Body of pancreas (tissue), 4 donors: ENCODE measurements around the gene LIN7B. TPM values are rescaled to one million over a fixed set of nuclear protein-coding genes. Genes with fewer than 3 reads are reported as not detected.
"Not testable (repeated sequence)": the region's sequence is repeated elsewhere in the genome, so short reads cannot be mapped to it uniquely, and the experiment has no call there.

Source experiments
- ATAC-seq: fragments of 150-250 bp; one replicate; pipeline ENCODE4 v1.9.1; 2016
- DNase-seq, 4 donors: peaks; one replicate each; pipeline ENCODE4 v3.0.0-alpha.2; 2019
- H3K27ac ChIP-seq, 4 donors: fragments of 200-600 bp; sonication (generic); 1 replicate in 3 of 4; 2 replicates in 1 of 4; pipeline versions ENCODE4 v1.5.1 to v1.6.1; 2016 to 2019; ENCODE audit warnings: mild to moderate bottlenecking in 1 of 4, mixed read lengths in 1 of 4, moderate library complexity in 1 of 4
- H3K27me3 ChIP-seq, 2 donors: fragments of 200-600 bp; sonication (generic); one replicate each; pipeline ENCODE4 v1.6.0; 2016; ENCODE audit warnings: mild to moderate bottlenecking in 1 of 2
- H3K36me3 ChIP-seq, 2 donors: fragments of 200-600 bp; sonication (generic); replicated peaks in 1 of 2; 2 replicates each; pipeline ENCODE4 v1.5.1; 2016; ENCODE audit warnings: low read depth in 2 of 2; ENCODE audit not compliant: insufficient read depth in 1 of 2
- H3K4me1 ChIP-seq: fragments of 200-600 bp; sonication (generic); one replicate; pipeline ENCODE4 v1.6.0; 2016
- H3K4me3 ChIP-seq, 2 donors: fragments of 200-600 bp; sonication (generic); 1 replicate in 1 of 2; 2 replicates in 1 of 2; pipeline ENCODE4 v1.5.1; 2016 to 2019
- H3K9me3 ChIP-seq, 3 donors: fragments of 200-600 bp; sonication (generic); 1 replicate in 2 of 3; 2 replicates in 1 of 3; pipeline ENCODE4 v1.5.1; 2016
- POLR2A ChIP-seq, 3 donors: fragments of 450-650 bp; IDR thresholded peaks; one replicate each; pipeline ENCODE4 v1.6.1; 2016; ENCODE audit warnings: antibody characterized with exemption in 3 of 3, mild to moderate bottlenecking in 2 of 3
- WGBS, 2 donors: methylation state at CpG; one replicate each; pipeline ENCODE4 v1.1.5; 2017; 5-methylcytosine and 5-hydroxymethylcytosine counted together
- intact Hi-C: fragments of 100-400 bp; cut with DNase I; formaldehyde crosslinking; loops from one replicate; pipeline ENCODE4 v1.15.1; 2023
- total RNA-seq, 2 donors: library from RNA; depleted of rRNA; stranded (reverse); fragments of >200 nt; gene quantifications; one replicate each; pipeline ENCODE4 v1.1.0, GENCODE V29; 2016
- TF ChIP-seq, protein P1 (sequence below), 7 experiments: fragments of 450-650 bp in 4 of 7; fragments of 200-600 bp in 3 of 7; sonication (generic) in 3 of 7; IDR thresholded peaks; one replicate each; pipeline ENCODE4 v1.5.1; 2016 to 2019; ENCODE audit warnings: antibody characterized with exemption in 7 of 7

LIN7B gene
- total RNA-seq, 2 donors from 2014 or later: 8.3 to 24.1 TPM

GRCh38 chr19:49125025-49125731 is 11.0 kb downstream of the LIN7B start:
- no peak overlapping the region for H3K4me3 ChIP-seq
- no peak for TF ChIP-seq POLR2A (IDR thresholded peaks at IDR 0.05)
- intact Hi-C loops: no loop called here
- peaks cover 19% of the 10 kb centered on the region for H3K4me1 ChIP-seq
- DNase-seq (no peak), ATAC-seq (no peak)
- no peaks in the 10 kb centered on the region for H3K9me3 ChIP-seq
- no peaks in the 10 kb centered on the region for H3K27me3 ChIP-seq
- H3K27ac ChIP-seq: no peak overlapping the region
- 60 to 75% methylated on average over 13 to 23 of the region's 23 CpGs for WGBS, 2 donors
- no peaks in the 10 kb centered on the region for H3K36me3 ChIP-seq

DNA sequence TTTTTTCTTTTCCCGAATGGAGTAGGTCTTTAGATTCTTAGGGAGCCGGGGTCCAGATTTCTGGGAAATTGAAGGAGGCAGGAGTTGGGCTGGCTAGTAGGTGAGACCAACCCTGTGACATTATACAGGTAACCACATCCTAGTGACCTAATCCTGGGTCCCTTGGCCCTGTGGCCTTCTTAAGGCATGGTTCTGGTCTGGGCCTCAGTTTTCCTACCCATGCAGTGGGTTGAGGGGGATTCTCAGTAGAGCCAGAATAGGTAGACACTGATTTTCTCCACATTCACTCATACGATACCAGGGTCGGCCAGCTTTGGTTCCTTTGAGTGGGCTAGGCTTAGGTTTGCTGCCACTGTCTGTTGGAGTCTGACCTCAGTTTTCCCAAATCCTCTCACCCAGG is 12.4 kb downstream of the LIN7B start:
- H3K4me1 ChIP-seq: peaks cover 13% of the 10 kb centered on the region
- TF ChIP-seq, protein P1, sequence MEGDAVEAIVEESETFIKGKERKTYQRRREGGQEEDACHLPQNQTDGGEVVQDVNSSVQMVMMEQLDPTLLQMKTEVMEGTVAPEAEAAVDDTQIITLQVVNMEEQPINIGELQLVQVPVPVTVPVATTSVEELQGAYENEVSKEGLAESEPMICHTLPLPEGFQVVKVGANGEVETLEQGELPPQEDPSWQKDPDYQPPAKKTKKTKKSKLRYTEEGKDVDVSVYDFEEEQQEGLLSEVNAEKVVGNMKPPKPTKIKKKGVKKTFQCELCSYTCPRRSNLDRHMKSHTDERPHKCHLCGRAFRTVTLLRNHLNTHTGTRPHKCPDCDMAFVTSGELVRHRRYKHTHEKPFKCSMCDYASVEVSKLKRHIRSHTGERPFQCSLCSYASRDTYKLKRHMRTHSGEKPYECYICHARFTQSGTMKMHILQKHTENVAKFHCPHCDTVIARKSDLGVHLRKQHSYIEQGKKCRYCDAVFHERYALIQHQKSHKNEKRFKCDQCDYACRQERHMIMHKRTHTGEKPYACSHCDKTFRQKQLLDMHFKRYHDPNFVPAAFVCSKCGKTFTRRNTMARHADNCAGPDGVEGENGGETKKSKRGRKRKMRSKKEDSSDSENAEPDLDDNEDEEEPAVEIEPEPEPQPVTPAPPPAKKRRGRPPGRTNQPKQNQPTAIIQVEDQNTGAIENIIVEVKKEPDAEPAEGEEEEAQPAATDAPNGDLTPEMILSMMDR (IDR thresholded peaks at IDR 0.05): no peak
- TF ChIP-seq POLR2A (IDR thresholded peaks at IDR 0.05): no peak
- no peaks in the 10 kb centered on the region for H3K27me3 ChIP-seq
- no peak overlapping the region for H3K4me3 ChIP-seq
- no peak for ATAC-seq
- intact Hi-C loops: no loop called here
- WGBS, 2 donors: 68 to 95% methylated on average over 4 of the region's 4 CpGs
- H3K27ac ChIP-seq: no peak overlapping the region
- no peaks in the 10 kb centered on the region for H3K36me3 ChIP-seq
- no peaks in the 10 kb centered on the region for H3K9me3 ChIP-seq
- DNase-seq: no peak

- intact Hi-C loops, H3K4me3 ChIP-seq, DNase-seq, H3K36me3 ChIP-seq, H3K9me3 ChIP-seq, H3K27ac ChIP-seq, ATAC-seq, H3K27me3 ChIP-seq: not testable (repeated sequence)
- peaks cover 13% of the 10 kb centered on the region for H3K4me1 ChIP-seq
- 90 to 95% methylated on average over 9 to 12 of the region's 12 CpGs for WGBS, 2 donors
Observed at GRCh38 chr19:49127225-49127624, 13.1 kb downstream of the LIN7B start.

DNA sequence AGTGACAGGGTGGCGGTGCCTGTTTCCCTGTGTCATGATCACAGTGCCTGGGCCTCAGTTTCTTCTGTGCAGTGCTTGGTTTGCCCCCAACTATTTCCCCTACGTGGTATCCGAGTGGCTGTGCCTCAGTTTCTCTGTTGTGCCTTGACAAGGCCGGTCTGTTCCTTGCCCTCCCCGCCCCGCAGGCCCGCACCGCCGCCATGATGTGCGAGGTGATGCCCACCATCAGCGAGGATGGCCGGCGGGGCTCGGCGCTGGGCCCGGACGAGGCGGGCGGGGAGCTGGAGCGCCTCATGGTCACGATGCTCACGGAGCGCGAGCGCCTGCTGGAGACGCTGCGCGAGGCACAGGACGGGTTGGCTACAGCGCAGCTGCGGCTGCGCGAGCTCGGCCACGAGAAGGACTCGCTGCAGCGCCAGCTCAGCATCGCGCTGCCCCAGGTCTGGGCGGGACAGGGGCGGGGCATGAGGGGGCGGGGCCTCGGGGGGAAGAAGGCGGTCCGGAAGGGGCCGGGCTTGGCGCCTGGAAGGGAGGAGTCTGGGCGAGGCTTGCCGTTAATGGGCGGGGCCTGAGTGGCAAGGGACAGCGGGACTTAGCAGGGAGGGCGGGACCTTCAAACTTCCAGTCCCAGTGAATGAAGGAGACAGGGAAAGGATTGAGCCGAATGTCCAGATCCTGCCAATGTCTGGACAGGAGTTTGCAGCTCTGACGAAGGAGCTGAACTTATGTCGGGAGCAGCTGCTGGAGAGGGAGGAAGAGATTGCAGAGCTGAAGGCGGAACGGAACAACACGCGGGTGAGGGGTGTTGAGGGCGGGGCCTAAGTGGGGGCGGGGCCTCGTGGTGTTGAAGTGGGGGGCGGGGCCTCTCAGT is 13.7 kb downstream of the LIN7B start:
- no peak overlapping the region for H3K4me3 ChIP-seq
- ATAC-seq: peak; percentile 97
- peaks cover 15% of the 10 kb centered on the region for H3K4me1 ChIP-seq
- peak overlapping the region in 3 of 4 donors; percentile 50 to 78 (median 74) for H3K27ac ChIP-seq
- H3K27me3 ChIP-seq: no peaks in the 10 kb centered on the region
- intact Hi-C loops: loop anchor here (2.0 kb wide), 1 partner anchor 17 kb away; no protein-coding TSS in a partner anchor
- no peaks in the 10 kb centered on the region for H3K36me3 ChIP-seq
- H3K9me3 ChIP-seq: no peaks in the 10 kb centered on the region
- peak; percentile 96 to 98 (median 97) for DNase-seq
- TF ChIP-seq, protein P1 (IDR thresholded peaks at IDR 0.05): peak in 5 of 7 experiments; percentile 14 to 54 (median 34)
- TF ChIP-seq POLR2A (IDR thresholded peaks at IDR 0.05): peak in 1 of 3 donors; percentile 23
- WGBS, 2 donors: 3 to 8% methylated on average over 34 to 63 of the region's 63 CpGs

DNA sequence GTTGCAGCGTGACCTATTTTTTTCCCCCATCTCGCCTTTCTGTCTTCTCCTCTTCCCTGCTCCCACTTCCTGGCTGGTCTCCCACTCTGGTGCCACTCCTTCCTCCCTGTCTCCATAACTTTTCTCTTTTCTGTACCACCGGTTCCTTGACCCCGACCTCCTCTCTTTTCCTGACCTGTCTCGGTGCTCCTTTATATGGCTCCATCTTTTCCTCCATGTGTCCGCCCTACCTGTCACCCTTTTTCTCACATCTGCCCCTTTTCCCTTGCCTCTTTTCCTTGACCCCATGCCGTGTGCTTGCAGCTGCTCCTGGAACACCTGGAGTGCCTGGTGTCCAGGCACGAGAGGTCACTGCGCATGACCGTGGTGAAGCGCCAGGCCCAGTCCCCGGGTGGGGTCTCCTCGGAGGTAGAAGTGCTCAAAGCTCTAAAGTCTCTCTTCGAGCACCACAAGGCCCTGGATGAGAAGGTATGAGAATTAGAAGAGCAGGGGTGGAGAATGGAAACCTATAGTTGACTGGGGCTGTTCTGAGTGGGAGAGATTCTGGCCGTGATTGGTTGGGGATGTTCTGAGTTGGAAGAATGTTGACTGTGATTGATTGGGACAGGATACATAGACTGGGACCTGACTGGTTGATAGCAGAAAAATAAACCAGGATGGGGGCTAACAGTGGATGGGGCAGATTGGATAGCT is 14.5 kb downstream of the LIN7B start:
- 47 to 60% methylated on average over 15 of the region's 15 CpGs for WGBS, 2 donors
- Histone ChIP-seq H3K4me1 (peaks cover 22% of the 10 kb centered on the region), H3K36me3 (no peaks in the 10 kb centered on the region), H3K27me3 (no peaks in the 10 kb centered on the region), H3K27ac (peak overlapping the region in 2 of 4 donors; percentile 18 to 74), H3K4me3 (no peak overlapping the region), H3K9me3 (no peaks in the 10 kb centered on the region)
- DNase-seq: no peak
- TF ChIP-seq POLR2A (IDR thresholded peaks at IDR 0.05): no peak
- TF ChIP-seq, protein P1 (IDR thresholded peaks at IDR 0.05): no peak
- ATAC-seq: no peak
- intact Hi-C loops: loop anchor here (2.0 kb wide), 1 partner anchor 16 kb away; no protein-coding TSS in a partner anchor
